NOMO-1 treated with DMSO at 0.1 percent for 48 hours (cell line): ENCODE data around the gene UBA3.
A peak's percentile ranks its signal among the peaks of the same experiment; 100 is the strongest.

Experiments used
- DNase-seq: peaks from one replicate; lab custom pipeline; 2025; ENCODE audit not compliant: unreplicated experiment; lab: John Stamatoyannopoulos, UW

UBA3 gene

GRCh38 chr3:69102384-69102783 is 22.2 kb upstream of the UBA3 start:
- no peak for DNase-seq

GRCh38 chr3:69099576-69099975 is 19.4 kb upstream of the UBA3 start:
- DNase-seq, result no peak

- DNase-seq, result no peak
These were observed 17.4 kb upstream of the UBA3 start for GRCh38 chr3:69097407-69098086.

- no peak for DNase-seq
These were observed 16.1 kb upstream of the UBA3 start for GRCh38 chr3:69096299-69096698.

- no peak for DNase-seq
These were observed 15.5 kb upstream of the UBA3 start for GRCh38 chr3:69095636-69096035.

GRCh38 chr3:69094467-69095205 is 14.5 kb upstream of the UBA3 start:
- DNase-seq, result peak; percentile 85

GRCh38 chr3:69092030-69092516 is 11.9 kb upstream of the UBA3 start:
- DNase-seq, result peak; percentile 73

- DNase-seq, result no peak
These were observed 11.3 kb upstream of the UBA3 start for GRCh38 chr3:69091389-69092029.

GRCh38 chr3:69090021-69090420 is 9.9 kb upstream of the UBA3 start:
- DNase-seq, result no peak

GRCh38 chr3:69088063-69088462 is 7.9 kb upstream of the UBA3 start:
- DNase-seq, result no peak

- DNase-seq, result no peak
These were observed 7.0 kb upstream of the UBA3 start for GRCh38 chr3:69087030-69087791.

- DNase-seq, result peak; percentile 43
These were observed 5.9 kb upstream of the UBA3 start for GRCh38 chr3:69085833-69086722.

GRCh38 chr3:69085168-69085832 is 5.1 kb upstream of the UBA3 start:
- no peak for DNase-seq

GRCh38 chr3:69084326-69085167 is 4.4 kb upstream of the UBA3 start, which contains the start of gene ARL6IP5:
ARL6IP5 (plus strand) TSS chr3:69084937; CDS start chr3:69085048, 111 bp downstream.
- DNase-seq, result peak; percentile 99

- peak; percentile 82 for DNase-seq
These were observed 2.6 kb upstream of the UBA3 start for GRCh38 chr3:69082805-69083204.

GRCh38 chr3:69082361-69082760 is 2.2 kb upstream of the UBA3 start:
- no peak for DNase-seq

GRCh38 chr3:69081583-69082262 is 1.6 kb upstream of the UBA3 start:
- DNase-seq, result no peak
